ENCODE measurements around the gene SDK1.

Gene SDK1

GRCh38 chr7:3453398-3453797, 152.3 kb downstream of the SDK1 start:
- Histone ChIP-seq H3K4me2 (ENCODE audit: low read length) (no peak overlapping the region), H3K79me2 (no peaks in the 10 kb centered on the region), H3K36me3 (ENCODE audit: control insufficient read depth, insufficient read depth, low read length) (no peaks in the 10 kb centered on the region), H3K4me3 (ENCODE audit: low read depth, low read length) (no peak overlapping the region), H3K27ac (no peak overlapping the region), H3K9me3 (ENCODE audit: control insufficient read depth, low read length) (no peaks in the 10 kb centered on the region), H3K27me3 (ENCODE audit: control insufficient read depth, insufficient read depth, low read length) (no peaks in the 10 kb centered on the region), H2AFZ (no peak overlapping the region), H3K4me1 (no peaks in the 10 kb centered on the region), H3K9ac (no peak overlapping the region)
- no peak for TF ChIP-seq CTCF (IDR thresholded peaks at IDR 0.05)

- Histone ChIP-seq H2AFZ (no peak overlapping the region), H3K4me2 (ENCODE audit: low read length) (no peak overlapping the region), H3K27me3 (ENCODE audit: control insufficient read depth, insufficient read depth, low read length) (no peaks in the 10 kb centered on the region), H3K79me2 (no peaks in the 10 kb centered on the region), H3K9me3 (ENCODE audit: control insufficient read depth, low read length) (no peaks in the 10 kb centered on the region), H3K36me3 (ENCODE audit: control insufficient read depth, insufficient read depth, low read length) (no peaks in the 10 kb centered on the region), H3K9ac (no peak overlapping the region), H3K27ac (no peak overlapping the region), H3K4me1 (no peaks in the 10 kb centered on the region), H3K4me3 (ENCODE audit: low read depth, low read length) (no peak overlapping the region)
- TF ChIP-seq CTCF (IDR thresholded peaks at IDR 0.05), result no peak
Observed at GRCh38 chr7:3455806-3456595, 154.9 kb downstream of the SDK1 start.

- no peak for TF ChIP-seq CTCF (IDR thresholded peaks at IDR 0.05)
- Histone ChIP-seq H3K4me2 (ENCODE audit: low read length) (no peak overlapping the region), H3K27me3 (ENCODE audit: control insufficient read depth, insufficient read depth, low read length) (no peaks in the 10 kb centered on the region), H3K27ac (no peak overlapping the region), H2AFZ (no peak overlapping the region), H3K9me3 (ENCODE audit: control insufficient read depth, low read length) (no peaks in the 10 kb centered on the region), H3K4me3 (ENCODE audit: low read depth, low read length) (no peak overlapping the region), H3K9ac (no peak overlapping the region), H3K79me2 (no peaks in the 10 kb centered on the region), H3K36me3 (ENCODE audit: control insufficient read depth, insufficient read depth, low read length) (no peaks in the 10 kb centered on the region), H3K4me1 (no peaks in the 10 kb centered on the region)
Observed at GRCh38 chr7:3459111-3459510, 158.1 kb downstream of the SDK1 start.

- TF ChIP-seq CTCF (IDR thresholded peaks at IDR 0.05), result no peak
- H3K27me3 ChIP-seq (ENCODE audit: control insufficient read depth, insufficient read depth, low read length), result no peaks in the 10 kb centered on the region
- no peak overlapping the region for H3K4me3 ChIP-seq (ENCODE audit: low read depth, low read length)
Observed at GRCh38 chr7:3461923-3462322, 160.9 kb downstream of the SDK1 start.

GRCh38 chr7:3463696-3464095, 162.6 kb downstream of the SDK1 start:
- Histone ChIP-seq H3K4me3 (ENCODE audit: low read depth, low read length) (no peak overlapping the region), H2AFZ (no peak overlapping the region), H3K27ac (no peak overlapping the region), H3K4me1 (no peaks in the 10 kb centered on the region), H3K9ac (no peak overlapping the region), H3K27me3 (ENCODE audit: control insufficient read depth, insufficient read depth, low read length) (no peaks in the 10 kb centered on the region), H3K4me2 (ENCODE audit: low read length) (no peak overlapping the region), H3K36me3 (ENCODE audit: control insufficient read depth, insufficient read depth, low read length) (no peaks in the 10 kb centered on the region), H3K9me3 (ENCODE audit: control insufficient read depth, low read length) (no peaks in the 10 kb centered on the region), H3K79me2 (no peaks in the 10 kb centered on the region)
- TF ChIP-seq CTCF (IDR thresholded peaks at IDR 0.05), result no peak

More at GRCh38 chr7:3461923-3462322, 160.9 kb downstream of the SDK1 start:
- Histone ChIP-seq H3K4me1 (no peaks in the 10 kb centered on the region), H2AFZ (no peak overlapping the region), H3K36me3 (ENCODE audit: control insufficient read depth, insufficient read depth, low read length) (no peaks in the 10 kb centered on the region), H3K9me3 (ENCODE audit: control insufficient read depth, low read length) (no peaks in the 10 kb centered on the region), H3K4me2 (ENCODE audit: low read length) (no peak overlapping the region), H3K27ac (no peak overlapping the region), H3K9ac (no peak overlapping the region), H3K79me2 (no peaks in the 10 kb centered on the region)

All from parathyroid adenoma (tissue), 2 donors.